Stomach smooth muscle (tissue), 2 donors: ENCODE data around the gene SNRPA.

Experiments used
- H3K27ac ChIP-seq: one replicate; pipeline ENCODE4 v1.7.0; 2013; ENCODE audit warnings: mild to moderate bottlenecking, low read length, inconsistent platforms
- H3K27me3 ChIP-seq, 2 donors: one replicate each; pipeline ENCODE4 v1.7.0; 2013; ENCODE audit warnings: low read length in 2 of 2; ENCODE audit not compliant: insufficient read depth in 2 of 2, control insufficient read depth in 1 of 2
- H3K36me3 ChIP-seq, 2 donors: one replicate each; pipeline ENCODE4 v1.7.0; 2013; ENCODE audit warnings: low read length in 2 of 2; ENCODE audit not compliant: control insufficient read depth in 2 of 2, insufficient read depth in 2 of 2
- H3K4me1 ChIP-seq: one replicate; pipeline ENCODE4 v1.7.0; 2013; ENCODE audit warnings: low read length; ENCODE audit not compliant: control insufficient read depth, insufficient read depth
- H3K4me3 ChIP-seq, 2 donors: one replicate each; pipeline ENCODE4 v1.7.0; 2013; ENCODE audit warnings: low read length in 2 of 2
- H3K9ac ChIP-seq, 2 donors: one replicate each; pipeline ENCODE4 v1.7.0; 2013; ENCODE audit warnings: low read length in 2 of 2, mild to moderate bottlenecking in 1 of 2
- H3K9me3 ChIP-seq, 2 donors: one replicate each; pipeline ENCODE4 v1.7.0; 2013; ENCODE audit warnings: low read length in 2 of 2; ENCODE audit not compliant: control insufficient read depth in 2 of 2
- donor health status: healthy.
- donor health status: Pancreatic carcinoma.

The SNRPA gene

GRCh38 chr19:40797963-40798682 is 47.1 kb downstream of the SNRPA start:
- Histone ChIP-seq H3K27me3 (no peaks in the 10 kb centered on the region), H3K9me3 (no peaks in the 10 kb centered on the region), H3K4me1 (peaks cover 42% of the 10 kb centered on the region), H3K9ac (peak overlapping the region; percentile 65 to 87), H3K4me3 (peak overlapping the region; percentile 68 to 85), H3K27ac (peak overlapping the region; percentile 92), H3K36me3 (peaks cover 0 to 10% of the 10 kb centered on the region in 2 donors)

DNA sequence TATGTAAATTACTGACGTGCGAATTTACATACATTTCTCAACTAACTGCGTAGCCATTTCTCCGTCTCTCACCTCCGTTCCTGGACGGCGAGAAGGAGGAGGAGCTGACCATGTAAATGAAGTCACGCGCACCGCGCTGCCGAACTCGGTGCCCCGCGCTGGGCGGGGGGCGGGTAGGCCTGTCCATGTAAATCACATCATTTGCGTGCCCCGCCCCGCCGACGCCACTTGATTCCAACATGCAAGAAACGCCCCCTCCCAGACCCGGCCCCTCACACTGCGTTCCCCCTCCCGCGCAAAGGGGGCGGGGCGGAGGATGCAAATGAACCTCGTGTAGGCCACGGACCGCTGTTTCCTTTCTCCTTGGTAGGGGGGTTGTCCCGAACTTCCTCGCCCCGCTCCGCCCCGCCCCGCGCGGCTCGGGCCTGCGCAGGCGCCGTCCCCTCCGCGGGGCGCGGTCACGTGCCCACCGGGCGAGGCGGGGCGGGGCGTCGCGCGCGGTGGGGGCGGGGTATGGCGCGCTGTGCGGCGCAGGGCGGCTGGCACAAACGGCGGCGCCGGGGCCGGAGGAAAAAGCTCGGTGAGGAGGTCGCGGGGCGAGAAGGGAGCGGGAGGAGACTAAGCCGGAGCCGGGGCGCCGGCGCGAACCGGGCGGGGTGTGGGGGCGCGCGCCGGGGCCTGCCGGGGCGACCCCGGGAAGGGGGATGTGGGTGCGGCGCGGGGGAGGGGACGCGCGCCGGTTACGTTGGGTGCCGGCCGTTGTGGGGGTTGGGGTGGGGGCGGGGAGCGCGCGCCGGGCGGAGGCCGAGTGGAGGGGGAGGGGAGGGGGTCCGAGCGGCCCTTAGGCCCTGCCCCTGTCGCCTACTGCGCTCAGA is 47.9 kb downstream of the SNRPA start, which contains the start of gene EGLN2:
EGLN2 (plus strand) TSS at position 509 of the 875 bp plus-strand sequence. CDS start 1,382 bp downstream, outside the sequence.
- peak within 1 kb of the TSS; percentile 92 for H3K27ac ChIP-seq
- no peaks in the 10 kb centered on the region for H3K27me3 ChIP-seq
- H3K4me3 ChIP-seq = peak within 1 kb of the TSS; percentile 80 to 85
- H3K9ac ChIP-seq = peak within 1 kb of the TSS; percentile 79 to 87
- H3K4me1 ChIP-seq = peaks cover 50% of the 10 kb centered on the region
- peaks cover 0 to 10% of the 10 kb centered on the region in 2 donors for H3K36me3 ChIP-seq
- H3K9me3 ChIP-seq = no peaks in the 10 kb centered on the region

DNA sequence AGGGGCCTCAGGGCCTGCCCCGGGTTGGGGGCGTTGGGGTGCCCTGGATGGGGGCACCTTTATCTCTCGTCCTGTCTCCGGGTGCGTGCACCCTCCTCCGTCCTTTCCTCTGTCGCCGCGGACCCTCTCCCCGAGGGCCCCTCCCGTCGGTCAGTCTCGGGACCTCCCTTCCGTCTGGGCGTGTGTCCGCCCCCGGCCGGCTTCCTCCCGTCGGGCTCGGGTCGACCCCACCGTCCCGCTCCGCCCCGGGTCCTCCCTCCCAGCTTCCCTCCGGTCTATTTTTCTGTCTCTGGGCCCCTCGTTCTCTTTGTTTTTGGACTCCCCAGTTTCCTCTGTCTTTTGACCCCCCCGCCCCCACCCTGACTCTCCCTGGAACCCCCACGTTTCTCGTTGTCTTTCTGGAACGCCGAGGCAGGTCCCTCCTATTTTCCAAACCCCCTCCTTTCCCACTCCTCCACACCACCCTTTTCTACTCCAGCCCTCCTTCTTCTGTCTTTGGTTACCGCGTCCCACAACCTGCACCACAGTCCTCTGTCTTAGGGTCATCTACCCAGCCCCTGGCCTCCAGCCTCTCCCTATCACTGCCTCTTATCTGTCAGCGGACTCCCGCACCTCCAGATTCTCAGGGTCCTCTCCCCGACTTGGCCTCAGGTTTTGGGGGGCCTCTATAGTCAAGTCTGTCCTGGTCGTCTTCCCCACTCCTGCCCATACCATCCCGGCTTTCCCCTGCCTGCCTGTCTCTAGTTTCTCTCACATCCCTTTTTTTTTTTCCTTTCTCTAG is 48.7 kb downstream of the SNRPA start:
- Histone ChIP-seq H3K4me1 (peaks cover 59% of the 10 kb centered on the region), H3K36me3 (peaks cover 0 to 10% of the 10 kb centered on the region in 2 donors), H3K27ac (peak overlapping the region; percentile 75)

GRCh38 chr19:40800339-40800996 is 49.5 kb downstream of the SNRPA start:
- peak overlapping the region; percentile 80 to 85 for H3K4me3 ChIP-seq
- peaks cover 0 to 11% of the 10 kb centered on the region in 2 donors for H3K36me3 ChIP-seq
- no peaks in the 10 kb centered on the region for H3K27me3 ChIP-seq
- H3K9me3 ChIP-seq = no peaks in the 10 kb centered on the region
- peak overlapping the region; percentile 75 for H3K27ac ChIP-seq
- peak overlapping the region; percentile 79 to 84 for H3K9ac ChIP-seq
- H3K4me1 ChIP-seq = peaks cover 66% of the 10 kb centered on the region

More for the DNA sequence above, 48.7 kb downstream of the SNRPA start:
- Histone ChIP-seq H3K4me3 (peak overlapping the region; percentile 80 to 85), H3K9ac (peak overlapping the region; percentile 79 to 84), H3K27me3 (no peaks in the 10 kb centered on the region), H3K9me3 (no peaks in the 10 kb centered on the region)

- Histone ChIP-seq H3K4me1 (peaks cover 69% of the 10 kb centered on the region), H3K27me3 (no peaks in the 10 kb centered on the region), H3K36me3 (peaks cover 0 to 13% of the 10 kb centered on the region in 2 donors), H3K27ac (peak overlapping the region; percentile 75), H3K9me3 (no peaks in the 10 kb centered on the region), H3K9ac (peak overlapping the region; percentile 29 to 79), H3K4me3 (peak overlapping the region; percentile 16 to 85)
Measured at GRCh38 chr19:40800997-40801377, 50.0 kb downstream of the SNRPA start.

GRCh38 chr19:40801426-40802299 is 50.7 kb downstream of the SNRPA start:
- Histone ChIP-seq H3K27ac (peak overlapping the region; percentile 75), H3K36me3 (peaks cover 0 to 13% of the 10 kb centered on the region in 2 donors), H3K9ac (peak overlapping the region; percentile 41 to 51), H3K27me3 (no peaks in the 10 kb centered on the region), H3K9me3 (no peaks in the 10 kb centered on the region), H3K4me1 (peaks cover 76% of the 10 kb centered on the region), H3K4me3 (peak overlapping the region; percentile 47 to 85)

GRCh38 chr19:40802300-40803169 is 51.5 kb downstream of the SNRPA start:
- Histone ChIP-seq H3K9ac (peak overlapping the region; percentile 46 to 51), H3K27me3 (no peaks in the 10 kb centered on the region), H3K4me1 (peaks cover 82% of the 10 kb centered on the region), H3K27ac (peak overlapping the region; percentile 75), H3K4me3 (peak overlapping the region; percentile 47 to 85), H3K36me3 (peaks cover under 1 to 17% of the 10 kb centered on the region in 2 donors), H3K9me3 (no peaks in the 10 kb centered on the region)

DNA sequence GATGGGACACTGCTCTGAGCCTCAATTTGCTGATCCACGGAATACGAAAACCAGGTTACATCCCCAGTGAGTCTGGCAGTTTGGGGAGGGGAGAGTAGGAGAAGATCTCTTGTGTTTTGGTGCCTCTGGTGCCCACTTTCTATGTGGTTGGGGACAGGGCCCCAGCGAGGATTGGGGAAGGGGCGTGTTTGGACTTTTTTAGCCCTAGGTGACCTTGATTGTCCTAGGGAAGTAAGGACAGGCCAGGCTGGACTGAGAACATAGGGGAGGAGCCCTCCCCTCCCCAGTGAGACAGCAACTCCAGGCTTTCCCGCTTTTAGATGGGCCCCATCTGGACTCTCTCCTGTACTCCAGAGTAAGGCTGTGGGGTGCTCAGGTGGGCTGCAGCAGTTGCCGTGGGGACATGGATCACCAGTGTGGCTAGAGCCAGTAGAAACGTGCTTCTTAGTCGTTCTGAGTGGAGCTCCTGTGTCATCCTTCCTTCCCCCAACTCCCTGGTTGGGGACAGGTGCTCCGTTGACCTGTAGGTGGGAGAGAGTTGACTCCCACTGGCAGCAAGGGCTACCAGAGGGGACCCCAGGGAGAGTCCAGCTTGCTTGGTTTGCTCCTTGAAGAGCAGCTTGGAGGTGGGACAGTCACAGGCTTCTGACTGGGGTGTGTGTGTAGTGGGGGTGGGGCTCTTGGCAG is 52.3 kb downstream of the SNRPA start:
- Histone ChIP-seq H3K4me3 (peak overlapping the region; percentile 23 to 85), H3K4me1 (peaks cover 76% of the 10 kb centered on the region), H3K9me3 (no peaks in the 10 kb centered on the region), H3K36me3 (peaks cover 6 to 23% of the 10 kb centered on the region in 2 donors), H3K27ac (peak overlapping the region; percentile 75), H3K27me3 (no peaks in the 10 kb centered on the region), H3K9ac (peak overlapping the region; percentile 46 to 51)
